Activated T-cell treated with anti-CD3 and anti-CD28 coated beads, Interleukin-2, amount 50 U/mL, for 24 hours (primary cell): Measurements from ENCODE around the gene IQCN.

Source experiments
- DNase-seq: peaks from one replicate; pipeline ENCODE4 v3.0.0-alpha.2; 2020
- H3K27ac Mint-ChIP-seq: 2 replicates; pipeline ENCODE4 v1.8.0; 2020; ENCODE audit warnings: mild to moderate bottlenecking, mixed read lengths
- H3K27me3 Mint-ChIP-seq: 2 replicates; pipeline ENCODE4 v1.8.0; 2020; ENCODE audit warnings: mixed read lengths
- H3K36me3 Mint-ChIP-seq: 2 replicates; pipeline ENCODE4 v1.8.0; 2020; ENCODE audit warnings: low read depth, mixed read lengths
- H3K4me1 Mint-ChIP-seq: 2 replicates; pipeline ENCODE4 v1.8.0; 2020; ENCODE audit warnings: low read depth, mixed read lengths
- H3K4me3 Mint-ChIP-seq: 2 replicates; pipeline ENCODE4 v1.8.0; 2020; ENCODE audit warnings: mild to moderate bottlenecking, moderate library complexity, mixed read lengths
- H3K9me3 Mint-ChIP-seq: 2 replicates; pipeline ENCODE4 v1.8.0; 2020; ENCODE audit warnings: mixed read lengths

Gene IQCN

DNA sequence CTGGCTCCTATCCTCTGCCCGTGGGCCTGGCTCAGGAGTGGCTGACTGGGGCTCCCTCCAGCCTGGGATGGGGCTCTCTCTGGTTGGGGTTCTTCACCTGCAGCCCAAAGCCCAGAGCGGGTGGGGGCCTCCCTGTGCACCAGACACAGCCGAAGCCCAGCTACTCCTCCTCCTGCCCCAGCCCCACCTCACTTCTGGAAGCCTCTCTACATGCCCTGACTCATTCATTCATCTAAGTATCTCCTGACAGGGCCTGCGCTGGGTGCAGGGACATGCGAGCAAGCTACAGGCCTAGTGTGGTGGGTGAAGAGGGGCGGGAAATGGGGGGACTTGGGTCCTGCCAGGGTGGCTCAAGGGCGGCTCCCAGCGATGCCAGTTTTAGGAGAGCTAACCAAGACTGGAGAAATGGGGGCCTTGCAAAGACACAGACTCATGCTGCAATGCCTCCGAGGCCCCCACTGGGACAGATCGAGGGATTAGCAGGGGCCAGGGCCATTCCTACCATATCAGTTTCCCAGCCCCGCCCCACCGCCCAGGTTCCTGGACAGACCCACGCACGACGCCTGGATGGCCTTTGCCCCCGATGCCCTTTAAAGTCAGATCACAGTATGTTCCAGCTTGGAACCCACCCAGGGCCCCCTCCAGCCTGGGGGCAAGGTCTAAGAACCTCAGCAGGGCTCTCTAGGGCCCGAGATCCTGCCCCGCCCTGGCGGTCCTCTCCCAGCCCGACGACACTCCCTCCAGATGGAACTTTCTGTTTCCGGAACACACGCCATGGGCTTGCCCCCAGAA lies 36.1 kb upstream of the IQCN start:
- H3K4me3 Mint-ChIP-seq, result no peak overlapping the region
- DNase-seq, result no peak
- H3K36me3 Mint-ChIP-seq, result peaks cover 97% of the 10 kb centered on the region
- no peaks in the 10 kb centered on the region for H3K9me3 Mint-ChIP-seq
- H3K27me3 Mint-ChIP-seq, result no peaks in the 10 kb centered on the region
- H3K4me1 Mint-ChIP-seq, result peaks cover 34% of the 10 kb centered on the region
- peak overlapping the region; percentile 71 for H3K27ac Mint-ChIP-seq

DNA sequence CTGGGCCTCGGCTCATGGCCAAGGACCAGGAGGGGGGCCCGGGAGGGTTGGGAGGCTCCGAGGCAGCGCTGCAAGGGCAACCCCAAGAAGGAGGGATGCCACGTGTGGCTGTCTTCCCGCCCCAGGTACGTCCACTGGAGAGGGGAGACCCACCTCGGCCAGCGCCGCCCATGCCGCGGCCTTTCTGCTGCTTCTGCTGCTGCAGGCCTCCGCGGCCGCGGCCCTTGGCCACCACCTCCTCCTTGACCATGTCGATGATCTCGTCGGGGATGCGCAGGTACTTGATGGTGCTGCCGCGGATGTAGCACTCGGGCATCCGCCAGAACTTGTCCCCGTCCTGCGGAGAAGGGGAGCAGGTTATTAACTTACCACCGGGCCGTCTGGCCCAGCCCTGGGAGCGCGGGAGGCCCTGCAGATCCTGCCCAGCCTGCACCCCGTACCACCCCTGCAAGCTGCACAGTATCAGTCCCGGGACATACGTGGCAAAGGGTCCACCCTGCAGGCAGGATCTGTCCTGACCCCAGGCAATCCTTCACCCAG lies 35.3 kb upstream of the IQCN start:
- DNase-seq, result no peak

DNA sequence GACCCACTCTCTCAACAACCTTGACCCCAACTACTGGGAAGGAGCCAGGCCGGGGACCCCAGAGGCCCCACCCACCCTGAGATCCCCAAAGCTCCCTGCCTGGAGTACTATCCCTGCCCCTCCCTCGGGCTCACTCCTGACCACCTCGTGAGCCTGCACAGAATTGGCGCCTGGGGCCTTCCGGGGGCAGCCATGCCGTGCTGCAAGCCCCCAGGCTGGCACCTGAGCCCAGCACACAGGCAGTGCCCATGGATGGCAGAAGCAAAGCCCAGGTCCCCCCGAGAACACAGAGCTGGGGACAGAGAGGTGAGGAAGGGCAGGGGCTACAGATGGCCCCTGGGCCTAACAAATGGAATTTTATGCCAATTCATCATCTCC lies 34.7 kb upstream of the IQCN start:
- Mint-ChIP-seq H3K4me3 (no peak overlapping the region), H3K27ac (peak overlapping the region; percentile 47)

More for the DNA sequence above, 35.3 kb upstream of the IQCN start:
- H3K4me1 Mint-ChIP-seq, result peaks cover 40% of the 10 kb centered on the region
- no peaks in the 10 kb centered on the region for H3K9me3 Mint-ChIP-seq
- H3K4me3 Mint-ChIP-seq, result no peak overlapping the region
- H3K27me3 Mint-ChIP-seq, result no peaks in the 10 kb centered on the region
- peak overlapping the region; percentile 33 for H3K27ac Mint-ChIP-seq
- peaks cover 95% of the 10 kb centered on the region for H3K36me3 Mint-ChIP-seq

DNA sequence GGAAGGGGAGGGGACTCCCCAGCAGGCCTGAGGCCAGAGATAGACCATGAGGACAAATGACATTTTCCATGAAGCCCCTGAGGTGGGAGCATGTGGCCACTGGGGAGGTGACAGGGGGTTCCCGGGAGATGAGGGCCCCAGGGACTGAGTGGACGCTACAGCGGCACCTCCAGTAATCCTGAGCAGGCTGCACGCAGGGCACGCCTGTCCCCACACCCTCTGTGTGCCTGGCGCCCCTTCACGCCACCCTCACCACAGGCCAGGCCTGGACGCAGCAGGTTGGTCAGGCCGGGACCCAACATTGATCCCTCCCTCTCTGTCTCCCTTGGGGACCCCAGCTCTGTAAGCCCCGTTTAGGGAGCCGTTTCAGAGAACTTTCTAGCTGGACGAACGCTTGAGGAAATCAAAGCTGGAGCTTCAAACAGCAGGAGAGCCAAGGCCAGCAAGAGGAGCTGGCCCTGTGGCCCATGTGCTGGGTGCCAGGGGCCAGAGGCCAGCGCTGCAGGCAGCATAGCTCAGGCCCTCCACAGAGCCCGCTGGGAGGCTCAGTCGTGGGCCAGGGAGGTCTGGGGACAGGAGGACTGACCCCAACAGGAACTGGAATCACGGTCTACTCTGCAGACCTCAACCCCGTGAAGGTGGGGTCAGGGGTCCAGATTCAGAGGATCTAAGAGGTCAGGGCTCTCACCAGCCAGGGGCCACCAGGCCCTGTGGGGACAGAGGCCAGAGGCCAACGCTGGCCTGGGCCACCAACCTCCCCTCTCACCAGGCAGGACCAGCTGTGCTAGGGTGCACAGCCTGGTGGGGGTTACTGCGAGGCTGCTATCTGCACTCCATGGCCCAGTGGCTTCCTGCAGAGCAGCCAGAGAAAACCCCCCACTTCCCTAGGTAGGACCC lies 34.0 kb upstream of the IQCN start:
- no peaks in the 10 kb centered on the region for H3K9me3 Mint-ChIP-seq
- DNase-seq, result no peak
- peaks cover 48% of the 10 kb centered on the region for H3K4me1 Mint-ChIP-seq
- H3K36me3 Mint-ChIP-seq, result peaks cover 90% of the 10 kb centered on the region
- H3K27ac Mint-ChIP-seq, result peak overlapping the region; percentile 100
- H3K4me3 Mint-ChIP-seq, result no peak overlapping the region
- H3K27me3 Mint-ChIP-seq, result no peaks in the 10 kb centered on the region

More for the DNA sequence above, 34.7 kb upstream of the IQCN start:
- H3K27me3 Mint-ChIP-seq, result no peaks in the 10 kb centered on the region
- peaks cover 41% of the 10 kb centered on the region for H3K4me1 Mint-ChIP-seq
- H3K36me3 Mint-ChIP-seq, result peaks cover 94% of the 10 kb centered on the region
- DNase-seq, result no peak
- H3K9me3 Mint-ChIP-seq, result no peaks in the 10 kb centered on the region

DNA sequence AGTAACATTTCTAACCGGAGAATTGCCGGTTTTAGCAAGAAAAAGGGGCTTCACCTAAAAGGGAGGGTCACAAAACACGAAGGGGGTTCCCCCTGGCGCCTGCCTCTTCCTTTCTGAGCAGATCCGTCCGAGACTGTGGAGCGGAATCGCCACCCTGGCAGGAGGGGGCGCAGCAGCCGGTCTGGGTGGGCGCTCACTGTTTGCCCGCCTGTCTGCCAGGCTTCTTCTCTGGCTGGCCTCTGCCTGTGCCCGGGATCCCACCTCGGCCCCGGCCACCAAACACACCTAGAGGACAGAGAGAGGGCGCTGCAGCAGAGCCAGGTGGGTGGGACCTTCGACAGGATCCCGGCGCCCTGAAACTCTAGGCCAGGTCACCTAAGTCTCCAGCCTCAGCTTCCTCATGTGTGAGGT lies 33.0 kb upstream of the IQCN start:
- H3K4me1 Mint-ChIP-seq, result peaks cover 48% of the 10 kb centered on the region
- peak overlapping the region; percentile 100 for H3K27ac Mint-ChIP-seq
- H3K36me3 Mint-ChIP-seq, result peaks cover 79% of the 10 kb centered on the region
- peak overlapping the region; percentile 86 for H3K4me3 Mint-ChIP-seq
- H3K9me3 Mint-ChIP-seq, result no peaks in the 10 kb centered on the region
- H3K27me3 Mint-ChIP-seq, result no peaks in the 10 kb centered on the region
- no peak for DNase-seq

DNA sequence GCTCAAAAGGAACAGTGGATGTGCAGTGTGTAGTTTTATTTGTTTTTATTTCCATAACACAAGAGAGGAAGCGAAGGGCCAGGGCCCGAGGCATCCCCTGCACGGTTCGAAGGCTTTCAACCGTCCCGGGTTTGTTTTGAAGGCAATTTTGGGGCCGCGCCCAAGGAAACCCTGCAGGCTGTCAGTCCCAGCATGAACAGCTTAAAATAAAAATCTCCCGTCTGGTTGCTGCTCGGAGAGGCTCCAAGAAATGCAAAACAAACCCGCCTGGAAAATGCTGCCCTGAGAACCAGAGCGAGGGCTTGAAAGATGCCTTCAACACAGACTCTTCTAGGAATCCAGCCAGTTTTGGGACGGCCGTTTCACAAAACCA lies 32.6 kb upstream of the IQCN start:
- Mint-ChIP-seq H3K27ac (peak overlapping the region; percentile 100), H3K9me3 (no peaks in the 10 kb centered on the region), H3K36me3 (peaks cover 75% of the 10 kb centered on the region), H3K4me3 (peak overlapping the region; percentile 86), H3K4me1 (peaks cover 52% of the 10 kb centered on the region), H3K27me3 (no peaks in the 10 kb centered on the region)
- no peak for DNase-seq

DNA sequence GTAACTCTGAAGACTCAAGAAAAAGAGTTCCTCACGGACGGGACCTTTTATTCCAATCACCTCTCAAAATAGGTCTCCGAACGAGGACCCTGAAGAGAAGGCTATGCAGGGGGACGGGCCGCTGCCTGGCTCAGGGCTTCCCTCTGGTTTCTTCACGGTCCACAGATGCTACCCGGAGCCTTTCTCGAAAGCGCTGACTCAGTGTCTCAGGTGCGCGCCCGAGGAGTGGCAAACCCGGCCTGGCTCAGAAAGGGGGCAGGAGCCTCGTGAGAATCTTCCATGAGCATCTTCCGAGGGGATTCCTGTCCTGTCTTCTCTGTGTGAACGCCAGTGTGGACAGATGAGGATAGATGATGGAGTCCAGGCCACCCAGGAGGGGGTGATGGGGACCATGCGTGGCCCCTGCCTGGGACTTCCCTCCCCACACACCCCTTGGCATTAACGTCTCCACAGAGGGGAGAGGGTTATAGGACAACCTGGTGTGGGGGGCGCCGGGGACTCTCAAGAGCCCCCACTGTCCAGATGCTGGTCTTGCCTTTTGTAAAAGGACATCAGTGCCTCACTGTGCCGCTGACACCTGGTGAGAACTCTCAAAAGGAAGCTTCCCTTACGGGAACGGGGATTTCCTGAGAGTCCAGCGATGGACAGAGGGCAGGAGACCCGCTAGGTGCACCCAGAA lies 32.1 kb upstream of the IQCN start:
- H3K27ac Mint-ChIP-seq, result peak overlapping the region; percentile 100
- no peaks in the 10 kb centered on the region for H3K9me3 Mint-ChIP-seq
- no peak for DNase-seq
- peaks cover 57% of the 10 kb centered on the region for H3K4me1 Mint-ChIP-seq
- peak overlapping the region; percentile 86 for H3K4me3 Mint-ChIP-seq
- no peaks in the 10 kb centered on the region for H3K27me3 Mint-ChIP-seq
- H3K36me3 Mint-ChIP-seq, result peaks cover 70% of the 10 kb centered on the region

DNA sequence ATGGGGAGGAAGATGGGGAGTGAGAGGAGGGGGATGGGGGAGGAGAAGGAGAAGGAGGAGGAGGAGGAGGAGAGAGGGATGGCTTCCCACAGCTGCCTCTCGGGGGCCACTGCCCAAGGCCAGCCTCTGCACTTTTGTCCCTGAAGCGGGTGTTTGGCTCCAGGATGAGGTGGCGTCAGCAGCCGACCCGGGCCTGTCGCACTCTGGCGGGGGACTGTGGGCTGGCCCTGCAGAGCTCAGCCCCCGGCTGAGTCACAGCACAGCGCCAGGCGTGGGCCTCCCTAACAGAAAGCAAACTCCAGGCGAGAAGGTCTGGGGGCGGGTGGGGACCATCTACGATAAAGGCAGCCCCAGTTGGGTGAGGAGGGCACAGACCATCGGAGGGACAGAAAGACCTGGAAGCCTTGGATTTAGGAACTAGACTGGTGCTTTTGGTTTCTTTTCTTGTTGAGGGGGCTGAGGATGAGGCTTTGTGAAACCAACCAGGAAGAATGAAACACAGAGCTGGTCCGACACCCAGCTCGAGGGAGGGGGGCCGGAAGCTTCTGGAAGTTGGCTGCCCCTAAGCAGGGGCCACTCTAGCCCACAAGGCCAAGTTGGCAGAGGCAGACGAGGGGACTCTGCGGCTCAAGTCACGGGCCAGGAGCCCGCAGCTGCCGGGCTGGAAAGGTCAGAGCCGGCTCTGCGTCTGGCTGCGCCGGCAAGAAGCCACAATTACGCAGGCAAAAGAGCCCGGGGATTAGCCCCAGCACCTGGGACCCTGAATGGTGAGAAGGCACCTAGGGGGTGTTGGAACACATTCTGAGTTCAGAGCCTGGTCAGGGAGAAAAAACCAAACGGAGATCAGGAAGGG lies 30.4 kb upstream of the IQCN start:
- peak overlapping the region; percentile 100 for H3K27ac Mint-ChIP-seq
- H3K27me3 Mint-ChIP-seq, result no peaks in the 10 kb centered on the region
- H3K9me3 Mint-ChIP-seq, result no peaks in the 10 kb centered on the region
- H3K4me3 Mint-ChIP-seq, result peak overlapping the region; percentile 86
- H3K4me1 Mint-ChIP-seq, result peaks cover 59% of the 10 kb centered on the region
- DNase-seq, result peak; percentile 90
- H3K36me3 Mint-ChIP-seq, result peaks cover 54% of the 10 kb centered on the region

DNA sequence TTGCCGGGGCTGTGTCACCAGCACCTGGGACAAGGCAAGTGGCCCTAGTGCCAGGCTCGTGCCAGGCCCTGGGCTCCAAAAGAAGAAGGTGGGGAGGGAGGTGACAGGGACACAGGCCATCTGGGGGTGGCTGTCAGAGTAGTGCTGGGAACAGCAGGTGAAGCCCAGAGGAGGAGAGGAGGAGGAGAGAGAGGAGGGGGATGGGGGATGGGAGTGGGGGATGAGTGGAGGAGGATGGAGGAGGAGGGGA lies 29.9 kb upstream of the IQCN start:
- Mint-ChIP-seq H3K9me3 (no peaks in the 10 kb centered on the region), H3K27me3 (no peaks in the 10 kb centered on the region), H3K36me3 (peaks cover 49% of the 10 kb centered on the region), H3K4me3 (peak overlapping the region; percentile 86), H3K4me1 (peaks cover 63% of the 10 kb centered on the region), H3K27ac (peak overlapping the region; percentile 100)
- peak; percentile 68 for DNase-seq

DNA sequence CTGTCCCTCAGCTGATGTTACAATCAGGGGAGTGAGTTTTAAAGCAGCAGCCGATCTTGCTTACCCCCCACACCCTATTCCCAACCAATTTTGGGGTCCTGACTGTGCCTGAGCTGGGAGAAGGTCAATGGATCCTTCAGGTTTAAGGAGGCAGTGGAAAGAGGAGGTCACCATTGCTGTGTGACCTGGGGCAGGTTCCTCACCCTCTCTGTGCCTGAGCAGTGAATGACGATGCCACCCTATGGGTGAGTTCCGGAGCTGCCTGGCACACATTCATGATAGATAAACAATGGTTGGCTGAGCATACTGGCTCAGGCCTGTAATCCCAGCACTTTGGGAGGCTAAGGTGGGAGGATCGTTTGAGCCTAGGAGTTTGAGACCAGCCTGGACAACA lies 27.5 kb upstream of the IQCN start:
- Mint-ChIP-seq H3K27ac (peak overlapping the region; percentile 87), H3K36me3 (peaks cover 25% of the 10 kb centered on the region), H3K9me3 (no peaks in the 10 kb centered on the region), H3K27me3 (no peaks in the 10 kb centered on the region), H3K4me1 (peaks cover 69% of the 10 kb centered on the region), H3K4me3 (peak overlapping the region; percentile 13)
- DNase-seq, result no peak

DNA sequence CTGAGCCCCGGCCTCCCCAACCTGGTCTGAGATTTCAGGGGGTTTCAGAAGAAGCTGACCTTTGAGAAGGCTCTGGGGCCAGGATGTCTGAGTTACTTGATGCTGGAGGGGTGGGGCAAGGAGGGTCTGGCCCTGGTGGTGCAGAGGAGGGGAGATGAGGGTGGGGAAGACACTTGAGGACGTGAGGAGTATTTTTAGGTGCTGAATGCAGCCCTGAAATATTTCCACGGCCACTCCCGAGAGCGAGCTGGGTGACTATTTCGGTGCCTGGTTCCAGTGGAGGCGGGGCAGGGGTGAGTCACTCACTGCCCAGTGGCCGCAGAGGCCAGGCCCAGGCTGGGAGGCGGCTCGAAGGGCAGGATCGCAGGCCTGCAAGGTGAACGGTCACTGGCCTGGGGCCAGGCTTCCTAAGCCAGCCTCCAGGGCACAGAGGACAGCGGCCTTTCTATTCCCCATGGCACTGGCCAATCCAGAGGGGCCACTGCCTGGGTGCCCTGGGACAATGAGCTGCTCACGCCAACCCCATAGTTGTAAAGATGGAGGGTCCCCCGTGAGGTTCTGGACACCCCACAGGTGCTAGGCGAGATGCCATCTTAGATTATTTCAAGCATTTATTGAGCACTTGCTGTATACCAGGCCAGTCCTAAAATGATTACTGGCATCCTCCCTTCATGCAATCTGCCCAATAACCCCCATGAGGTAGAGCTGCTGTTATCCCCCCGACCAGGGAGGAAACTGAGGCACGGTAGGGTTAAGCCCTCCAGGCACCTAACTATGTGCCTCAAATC lies 26.9 kb upstream of the IQCN start:
- Mint-ChIP-seq H3K4me1 (peaks cover 66% of the 10 kb centered on the region), H3K4me3 (no peak overlapping the region), H3K27me3 (no peaks in the 10 kb centered on the region), H3K36me3 (peaks cover 19% of the 10 kb centered on the region), H3K27ac (peak overlapping the region; percentile 87), H3K9me3 (peaks cover under 1% of the 10 kb centered on the region)
- no peak for DNase-seq

DNA sequence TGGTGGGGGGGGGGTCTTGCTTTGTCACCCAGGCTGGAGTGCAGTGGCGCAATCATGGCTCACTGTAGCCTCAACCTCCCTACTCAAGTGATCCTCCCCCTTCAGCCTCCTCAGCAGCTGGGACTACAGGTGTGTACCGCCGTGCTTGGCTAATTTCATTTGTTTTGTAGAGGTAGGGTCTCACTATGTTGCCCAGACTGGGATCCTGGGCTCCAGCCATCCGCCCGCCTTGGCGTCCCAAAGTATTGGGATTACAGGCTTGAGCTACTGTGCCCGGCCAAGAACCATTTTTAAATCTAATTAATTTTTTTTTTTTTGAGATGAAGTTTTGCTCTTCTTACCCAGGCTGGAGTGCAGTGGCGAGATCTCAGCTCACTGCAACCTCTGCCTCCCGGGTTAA lies 25.4 kb upstream of the IQCN start:
- no peaks in the 10 kb centered on the region for H3K27me3 Mint-ChIP-seq
- peaks cover 4% of the 10 kb centered on the region for H3K9me3 Mint-ChIP-seq
- H3K4me1 Mint-ChIP-seq, result peaks cover 61% of the 10 kb centered on the region
- H3K4me3 Mint-ChIP-seq, result no peak overlapping the region
- peak overlapping the region; percentile 86 for H3K27ac Mint-ChIP-seq
- no peak for DNase-seq
- peaks cover 7% of the 10 kb centered on the region for H3K36me3 Mint-ChIP-seq

DNA sequence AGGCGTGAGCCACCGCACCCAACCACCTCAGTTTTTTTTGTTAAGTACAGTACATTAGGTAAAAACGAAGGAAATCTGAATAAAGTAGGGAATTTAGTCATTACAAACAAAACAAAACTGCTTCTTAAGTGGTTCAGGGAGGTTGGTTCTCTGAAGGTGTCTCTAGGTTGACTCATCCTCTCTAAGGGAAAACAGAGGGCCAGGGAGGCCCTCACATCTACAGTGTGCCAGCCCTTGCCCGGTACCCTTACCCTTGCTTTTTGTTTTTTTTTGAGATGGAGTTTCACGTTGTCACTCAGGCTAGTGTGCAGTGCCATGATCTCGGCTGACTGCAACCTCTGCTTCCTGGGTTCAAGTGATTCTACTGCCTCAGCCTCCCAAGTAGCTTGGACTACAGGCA lies 24.3 kb upstream of the IQCN start:
- Mint-ChIP-seq H3K27me3 (no peaks in the 10 kb centered on the region), H3K27ac (peak overlapping the region; percentile 86), H3K9me3 (peaks cover 4% of the 10 kb centered on the region), H3K4me3 (no peak overlapping the region), H3K36me3 (peaks cover 1% of the 10 kb centered on the region), H3K4me1 (peaks cover 64% of the 10 kb centered on the region)
- DNase-seq, result no peak
